Mesenchymal stem cell (in vitro differentiated cells and primary cell): Measurements from ENCODE around the gene PSME4.
"Not testable (repeated sequence)": the region's sequence is repeated elsewhere in the genome, so short reads cannot be mapped to it uniquely, and the experiment has no call there.

Experiments
- DNase-seq: peaks from one replicate; pipeline ENCODE4 v3.0.0-alpha.2; 2013
- H2AFZ ChIP-seq: one replicate; pipeline ENCODE4 v1.6.1; 2013; ENCODE audit warnings: low read depth, mild to moderate bottlenecking, control low read depth, inconsistent platforms, low read length, moderate library complexity
- H2AK5ac ChIP-seq: 2 replicates; pipeline ENCODE4 v1.6.1; 2013; ENCODE audit warnings: low read length, moderate library complexity, mild to moderate bottlenecking, inconsistent platforms; ENCODE audit not compliant: severe bottlenecking
- H2BK120ac ChIP-seq: one replicate; pipeline ENCODE4 v1.6.1; 2013; ENCODE audit warnings: low read depth, mild to moderate bottlenecking, inconsistent platforms, low read length, moderate library complexity
- H2BK12ac ChIP-seq, 2 experiments: one replicate each; pipeline ENCODE4 v1.6.1; 2013; ENCODE audit warnings: inconsistent platforms in 2 of 2, low read length in 2 of 2, mild to moderate bottlenecking in 2 of 2, moderate library complexity in 2 of 2, control low read depth in 1 of 2
- H2BK15ac ChIP-seq: one replicate; pipeline ENCODE4 v1.6.1; 2013; ENCODE audit warnings: mild to moderate bottlenecking, low read depth, inconsistent platforms; ENCODE audit not compliant: poor library complexity, severe bottlenecking
- H2BK5ac ChIP-seq: 2 replicates; pipeline ENCODE4 v1.6.1; 2013; ENCODE audit warnings: low read depth, mild to moderate bottlenecking, low read length, control low read depth, inconsistent platforms; ENCODE audit not compliant: poor library complexity, severe bottlenecking
- H3K14ac ChIP-seq, 2 experiments: one replicate each; pipeline ENCODE4 v1.6.1; 2013; ENCODE audit warnings: inconsistent platforms in 2 of 2, low read length in 2 of 2, control low read depth in 1 of 2, mild to moderate bottlenecking in 1 of 2, moderate library complexity in 1 of 2
- H3K18ac ChIP-seq, 2 experiments: one replicate each; pipeline ENCODE4 v1.6.1; 2013; ENCODE audit warnings: inconsistent platforms in 2 of 2, low read length in 2 of 2, control low read depth in 1 of 2, low read depth in 1 of 2, mild to moderate bottlenecking in 1 of 2
- H3K23ac ChIP-seq, 2 experiments: one replicate each; pipeline ENCODE4 v1.6.1; 2013; ENCODE audit warnings: inconsistent platforms in 2 of 2, low read length in 2 of 2, mild to moderate bottlenecking in 2 of 2, moderate library complexity in 2 of 2, control low read depth in 1 of 2
- H3K27ac ChIP-seq: 2 replicates; pipeline ENCODE4 v1.5.1; 2013; ENCODE audit warnings: mild to moderate bottlenecking, moderate library complexity, low read length, control low read depth, inconsistent platforms; ENCODE audit not compliant: poor library complexity, severe bottlenecking
- H3K27me3 ChIP-seq, 2 experiments: 2 replicates each; pipeline versions ENCODE4 v1.6.1 to v1.7.0; 2013; ENCODE audit warnings: low read length in 2 of 2, mild to moderate bottlenecking in 2 of 2, moderate library complexity in 2 of 2, control low read depth in 1 of 2, inconsistent platforms in 1 of 2; ENCODE audit not compliant: control insufficient read depth in 1 of 2, insufficient read depth in 1 of 2
- H3K36me3 ChIP-seq, 2 experiments: 2 replicates each; pipeline versions ENCODE4 v1.6.1 to v1.7.0; 2013; ENCODE audit warnings: low read length in 2 of 2, control low read depth in 1 of 2, inconsistent platforms in 1 of 2, low read depth in 1 of 2, mild to moderate bottlenecking in 1 of 2; ENCODE audit not compliant: insufficient read depth in 2 of 2, control insufficient read depth in 1 of 2
- H3K4ac ChIP-seq, 2 experiments: one replicate each; pipeline ENCODE4 v1.6.1; 2013; ENCODE audit warnings: inconsistent platforms in 2 of 2, low read length in 2 of 2, mild to moderate bottlenecking in 2 of 2, moderate library complexity in 2 of 2, control low read depth in 1 of 2, low read depth in 1 of 2
- H3K4me1 ChIP-seq: 2 replicates; pipeline ENCODE4 v1.6.1; 2013; ENCODE audit warnings: low read depth, low read length, control low read depth; ENCODE audit not compliant: control insufficient read depth, insufficient read depth
- H3K4me2 ChIP-seq: 2 replicates; pipeline ENCODE4 v1.6.1; 2013; ENCODE audit warnings: low read length, mild to moderate bottlenecking, inconsistent platforms; ENCODE audit not compliant: poor library complexity, severe bottlenecking
- H3K4me3 ChIP-seq, 2 experiments: 2 replicates each; pipeline versions ENCODE4 v1.5.1 to v1.7.0; 2013; ENCODE audit warnings: low read length in 2 of 2, mild to moderate bottlenecking in 2 of 2, control low read depth in 1 of 2, low read depth in 1 of 2; ENCODE audit not compliant: insufficient read depth in 1 of 2
- H3K79me1 ChIP-seq: replicated peaks from 2 replicates; pipeline ENCODE4 v1.6.1; 2013; ENCODE audit warnings: mild to moderate bottlenecking, control low read depth, low read length, inconsistent platforms; ENCODE audit not compliant: poor library complexity, severe bottlenecking
- H3K9ac ChIP-seq: 2 replicates; pipeline ENCODE4 v1.7.0; 2013; ENCODE audit warnings: mild to moderate bottlenecking, low read length, moderate library complexity
- H3K9me3 ChIP-seq: 2 replicates; pipeline ENCODE4 v1.7.0; 2013; ENCODE audit warnings: mild to moderate bottlenecking, low read length; ENCODE audit not compliant: control insufficient read depth
- H4K8ac ChIP-seq: one replicate; pipeline ENCODE4 v1.6.1; 2013; ENCODE audit warnings: inconsistent platforms, mild to moderate bottlenecking, low read length, moderate library complexity
- H4K91ac ChIP-seq: one replicate; pipeline ENCODE4 v1.6.1; 2013; ENCODE audit warnings: mild to moderate bottlenecking, low read length, inconsistent platforms
- WGBS: methylation state at CpG from one replicate; pipeline ENCODE4 v1.1.7; 2013; ENCODE audit warnings: mixed read lengths; 5-methylcytosine and 5-hydroxymethylcytosine counted together

Gene PSME4

DNA sequence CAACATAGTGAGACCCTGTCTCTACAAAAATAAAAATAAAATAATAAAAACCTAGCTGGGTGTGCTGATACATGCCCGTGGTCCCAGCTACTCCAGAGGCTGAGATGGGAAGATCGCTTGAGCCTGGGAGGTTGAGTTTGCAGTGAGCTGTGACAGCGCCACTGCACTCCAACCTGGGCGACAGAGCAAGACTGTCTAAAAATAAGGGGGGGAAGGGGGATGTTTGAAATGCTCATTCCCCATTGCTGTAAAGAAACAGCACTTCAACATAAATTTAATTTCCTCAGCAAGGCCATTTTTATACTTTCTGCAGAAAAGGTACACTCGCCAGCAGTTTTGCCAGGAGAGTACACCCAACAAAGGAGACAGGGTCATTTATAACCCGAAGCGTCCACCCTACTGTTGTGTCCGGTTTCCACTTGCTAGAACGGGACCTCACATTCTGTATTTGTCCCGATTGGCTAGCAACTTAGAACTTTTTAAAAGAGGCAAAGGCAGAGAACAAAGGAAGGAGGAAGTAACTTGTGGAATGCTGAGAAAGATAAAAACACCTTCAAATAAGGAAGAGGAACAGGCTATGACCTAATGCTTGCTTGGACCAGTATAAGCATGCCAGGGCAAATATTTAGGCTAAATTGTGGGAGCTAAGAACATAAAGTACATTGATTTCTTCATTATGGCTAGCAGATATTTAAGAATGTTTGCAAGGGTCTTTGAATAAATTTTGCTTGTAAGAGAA, 9.1 kb downstream of the PSME4 start:
- not testable (repeated sequence) for H2BK120ac ChIP-seq, H3K4me2 ChIP-seq, H3K9ac ChIP-seq, H4K91ac ChIP-seq, H3K23ac ChIP-seq, H3K79me1 ChIP-seq, H3K4me1 ChIP-seq, H3K4ac ChIP-seq, H2BK12ac ChIP-seq, H3K14ac ChIP-seq, H2AFZ ChIP-seq, DNase-seq, H2BK5ac ChIP-seq, H3K9me3 ChIP-seq, H3K4me3 ChIP-seq, H3K18ac ChIP-seq, H3K36me3 ChIP-seq, H3K27me3 ChIP-seq, H2BK15ac ChIP-seq
- Histone ChIP-seq H4K8ac (peak overlapping the region; percentile 66), H3K27ac (peak overlapping the region; percentile 46), H2AK5ac (peak overlapping the region; percentile 64)
- WGBS = 71% methylated on average over 8 of the region's 10 CpGs

DNA sequence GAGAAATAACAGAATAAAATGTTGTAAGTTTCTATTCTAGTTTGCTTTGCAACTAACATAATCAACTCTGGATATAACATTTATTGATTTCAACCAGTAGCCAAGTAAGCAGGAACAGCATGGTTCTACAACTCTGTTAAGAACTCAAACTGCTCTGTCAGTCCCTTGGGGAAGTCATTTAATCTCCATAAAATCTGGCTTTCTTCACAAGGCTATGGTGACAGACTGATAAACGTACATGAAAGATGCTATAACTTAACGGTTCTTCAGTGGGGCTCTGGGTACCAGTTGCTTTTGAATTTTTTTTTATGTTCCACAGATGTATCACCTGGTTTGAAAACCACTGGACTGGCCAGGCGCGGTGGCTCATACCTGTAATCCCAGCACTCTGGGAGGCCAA, 10.3 kb downstream of the PSME4 start:
- Histone ChIP-seq H3K79me1 (peaks cover 2% of the 10 kb centered on the region), H3K4me1 (peaks cover 10% of the 10 kb centered on the region), H3K4me2 (no peak overlapping the region), H3K9ac (no peak overlapping the region), H2BK12ac (no peak overlapping the region), H3K27me3 (no peaks in the 10 kb centered on the region), H2BK120ac (no peak overlapping the region), H2AK5ac (no peak overlapping the region), H3K23ac (no peak overlapping the region), H3K9me3 (no peaks in the 10 kb centered on the region), H3K27ac (no peak overlapping the region), H4K91ac (no peak overlapping the region), H3K14ac (no peak overlapping the region), H2BK15ac (no peak overlapping the region), H2BK5ac (no peak overlapping the region), H3K36me3 (no peaks in the 10 kb centered on the region), H3K4ac (no peak overlapping the region), H4K8ac (no peak overlapping the region), H3K18ac (no peak overlapping the region), H3K4me3 (no peak overlapping the region), H2AFZ (no peak overlapping the region)
- DNase-seq = no peak
- whole genome bisulfite sequencing = 67% methylated on average over 4 of the region's 4 CpGs

DNA sequence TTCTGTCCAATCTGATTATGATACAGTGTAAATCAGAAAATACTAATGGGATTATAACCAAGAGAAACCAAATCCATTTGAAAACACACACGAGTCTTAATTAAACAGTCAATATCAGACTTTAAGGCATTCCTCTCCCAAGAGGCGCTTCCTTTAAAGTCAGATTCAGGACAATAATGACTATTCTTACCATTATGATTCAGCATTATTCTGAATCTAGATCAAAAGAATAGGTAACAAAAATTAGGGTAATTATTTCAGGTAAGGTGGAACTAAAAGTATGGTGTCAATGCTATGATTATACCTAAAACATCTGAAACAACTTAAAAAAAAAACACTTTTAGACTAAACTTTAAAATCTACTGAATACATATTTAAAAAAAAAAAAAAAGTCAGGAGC, 12.3 kb downstream of the PSME4 start:
- no peaks in the 10 kb centered on the region for H3K36me3 ChIP-seq
- no peaks in the 10 kb centered on the region for H3K27me3 ChIP-seq
- no peak overlapping the region for H3K18ac ChIP-seq
- no peak overlapping the region for H3K4me2 ChIP-seq
- no peak overlapping the region for H2AK5ac ChIP-seq
- H3K14ac ChIP-seq = no peak overlapping the region
- peaks cover 7% of the 10 kb centered on the region for H3K4me1 ChIP-seq
- no peak overlapping the region for H3K4me3 ChIP-seq
- no peak overlapping the region for H3K27ac ChIP-seq
- WGBS = 89% methylated on average over 1 of the region's 2 CpGs
- H2BK15ac ChIP-seq = no peak overlapping the region
- H3K4ac ChIP-seq = no peak overlapping the region
- H2AFZ ChIP-seq = no peak overlapping the region
- H4K8ac ChIP-seq = no peak overlapping the region
- DNase-seq = no peak
- H3K23ac ChIP-seq = no peak overlapping the region
- H2BK120ac ChIP-seq = no peak overlapping the region
- H2BK12ac ChIP-seq = no peak overlapping the region
- H4K91ac ChIP-seq = no peak overlapping the region
- no peak overlapping the region for H2BK5ac ChIP-seq
- H3K9ac ChIP-seq = no peak overlapping the region
- no peaks in the 10 kb centered on the region for H3K9me3 ChIP-seq
- peaks cover 2% of the 10 kb centered on the region for H3K79me1 ChIP-seq

DNA sequence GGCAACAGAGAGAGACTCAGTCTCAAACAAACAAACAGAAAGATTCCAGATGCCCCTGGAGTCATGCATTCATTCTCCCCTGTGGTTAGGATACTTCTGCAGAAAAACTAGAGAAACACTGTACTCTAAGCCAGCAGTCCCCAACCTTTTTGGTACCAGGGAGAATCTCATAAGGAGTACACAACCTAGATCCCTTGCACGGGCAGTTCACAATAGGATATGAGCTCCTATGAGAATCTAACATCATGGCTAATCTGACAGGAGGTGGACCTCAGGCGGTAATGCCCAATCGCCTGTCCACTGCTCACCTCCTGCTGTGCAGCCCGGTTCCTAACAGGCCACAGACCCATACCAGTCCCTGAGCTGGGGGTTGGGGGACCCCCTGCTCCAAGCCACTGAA, 18.3 kb downstream of the PSME4 start:
- Histone ChIP-seq H2AK5ac (no peak overlapping the region), H3K36me3 (peaks cover 3 to 13% of the 10 kb centered on the region in 2 experiments), H3K9me3 (no peaks in the 10 kb centered on the region), H3K14ac (peak overlapping the region in 1 of 2 experiments; percentile 86), H3K27me3 (no peaks in the 10 kb centered on the region), H3K4me3 (no peak overlapping the region), H3K4me1 (peaks cover 7% of the 10 kb centered on the region), H3K9ac (no peak overlapping the region), H3K79me1 (peaks cover 4% of the 10 kb centered on the region), H4K8ac (no peak overlapping the region), H2BK12ac (no peak overlapping the region), H3K23ac (no peak overlapping the region), H3K27ac (no peak overlapping the region), H2BK5ac (no peak overlapping the region), H2BK15ac (no peak overlapping the region), H3K4me2 (no peak overlapping the region), H3K4ac (no peak overlapping the region), H4K91ac (no peak overlapping the region), H2AFZ (no peak overlapping the region), H2BK120ac (no peak overlapping the region), H3K18ac (peak overlapping the region in 1 of 2 experiments; percentile 57)
- DNase-seq = peak; percentile 43
- WGBS = 73% methylated on average over 4 of the region's 4 CpGs
